Measurements from ENCODE around the gene SEC62. TPM values are rescaled to one million over a fixed set of nuclear protein-coding genes. Genes with fewer than 3 reads are reported as not detected.
A peak's percentile ranks its signal among the peaks of the same experiment; 100 is the strongest.

The SEC62 gene, protein sequence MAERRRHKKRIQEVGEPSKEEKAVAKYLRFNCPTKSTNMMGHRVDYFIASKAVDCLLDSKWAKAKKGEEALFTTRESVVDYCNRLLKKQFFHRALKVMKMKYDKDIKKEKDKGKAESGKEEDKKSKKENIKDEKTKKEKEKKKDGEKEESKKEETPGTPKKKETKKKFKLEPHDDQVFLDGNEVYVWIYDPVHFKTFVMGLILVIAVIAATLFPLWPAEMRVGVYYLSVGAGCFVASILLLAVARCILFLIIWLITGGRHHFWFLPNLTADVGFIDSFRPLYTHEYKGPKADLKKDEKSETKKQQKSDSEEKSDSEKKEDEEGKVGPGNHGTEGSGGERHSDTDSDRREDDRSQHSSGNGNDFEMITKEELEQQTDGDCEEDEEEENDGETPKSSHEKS
- total RNA-seq = 112 and 113 TPM in 2 replicates
- long read RNA-seq, full-length matches to known transcripts = 28 of 68 reads
- long read RNA-seq, partial matches to known transcripts = 18 of 68 reads
- long read RNA-seq, other reads (novel, unspliced or antisense) = 22 of 68 reads

DNA sequence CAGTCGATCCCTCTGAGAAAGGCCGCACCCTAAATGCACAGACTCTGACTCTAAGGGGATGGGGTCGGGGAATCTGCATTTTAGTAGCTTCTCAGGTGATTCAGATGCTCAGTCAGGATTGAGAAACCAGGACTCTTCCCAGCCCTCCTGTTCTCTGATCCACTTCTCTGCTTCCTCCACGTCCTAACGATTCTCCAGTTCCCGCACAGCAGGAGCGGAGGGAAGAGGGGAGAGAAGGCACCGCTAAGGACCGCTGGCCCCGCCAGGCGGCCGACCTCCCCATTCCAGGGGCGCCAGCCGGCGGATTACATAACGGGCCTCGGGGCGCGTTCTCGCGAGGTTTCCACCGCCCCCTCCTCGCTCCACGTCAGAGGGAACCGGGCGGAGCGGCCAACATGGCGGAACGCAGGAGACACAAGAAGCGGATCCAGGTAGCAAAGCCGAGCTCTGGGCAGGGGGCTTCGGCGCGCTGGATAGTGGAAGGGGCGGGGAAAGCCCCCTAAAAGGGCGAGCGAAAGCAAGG lies at the start of gene SEC62:
Gene SEC62 (plus strand): TSS at position 380 of the 523 bp plus-strand sequence. CDS start 16 bp downstream, at position 396.
- peaks cover 17% of the 10 kb centered on the region for H3K27me3 Mint-ChIP-seq (ENCODE audit: unreplicated experiment)
- H3K36me3 Mint-ChIP-seq (ENCODE audit: unreplicated experiment) = peaks cover 2% of the 10 kb centered on the region
- peak within 1 kb of the TSS; percentile 93 for H3K4me3 Mint-ChIP-seq (ENCODE audit: unreplicated experiment)
- peaks cover 36% of the 10 kb centered on the region for H3K4me1 Mint-ChIP-seq (ENCODE audit: unreplicated experiment)
- H3K9me3 Mint-ChIP-seq (ENCODE audit: unreplicated experiment) = peaks cover 5% of the 10 kb centered on the region
- peak within 1 kb of the TSS; percentile 97 for H3K27ac Mint-ChIP-seq (ENCODE audit: unreplicated experiment)
- TF ChIP-seq, protein P1, sequence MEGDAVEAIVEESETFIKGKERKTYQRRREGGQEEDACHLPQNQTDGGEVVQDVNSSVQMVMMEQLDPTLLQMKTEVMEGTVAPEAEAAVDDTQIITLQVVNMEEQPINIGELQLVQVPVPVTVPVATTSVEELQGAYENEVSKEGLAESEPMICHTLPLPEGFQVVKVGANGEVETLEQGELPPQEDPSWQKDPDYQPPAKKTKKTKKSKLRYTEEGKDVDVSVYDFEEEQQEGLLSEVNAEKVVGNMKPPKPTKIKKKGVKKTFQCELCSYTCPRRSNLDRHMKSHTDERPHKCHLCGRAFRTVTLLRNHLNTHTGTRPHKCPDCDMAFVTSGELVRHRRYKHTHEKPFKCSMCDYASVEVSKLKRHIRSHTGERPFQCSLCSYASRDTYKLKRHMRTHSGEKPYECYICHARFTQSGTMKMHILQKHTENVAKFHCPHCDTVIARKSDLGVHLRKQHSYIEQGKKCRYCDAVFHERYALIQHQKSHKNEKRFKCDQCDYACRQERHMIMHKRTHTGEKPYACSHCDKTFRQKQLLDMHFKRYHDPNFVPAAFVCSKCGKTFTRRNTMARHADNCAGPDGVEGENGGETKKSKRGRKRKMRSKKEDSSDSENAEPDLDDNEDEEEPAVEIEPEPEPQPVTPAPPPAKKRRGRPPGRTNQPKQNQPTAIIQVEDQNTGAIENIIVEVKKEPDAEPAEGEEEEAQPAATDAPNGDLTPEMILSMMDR (IDR thresholded peaks at IDR 0.05) = peak; percentile 53
- peak; percentile 98 for DNase-seq (ENCODE audit: extremely low spot score, unreplicated experiment)

DNA sequence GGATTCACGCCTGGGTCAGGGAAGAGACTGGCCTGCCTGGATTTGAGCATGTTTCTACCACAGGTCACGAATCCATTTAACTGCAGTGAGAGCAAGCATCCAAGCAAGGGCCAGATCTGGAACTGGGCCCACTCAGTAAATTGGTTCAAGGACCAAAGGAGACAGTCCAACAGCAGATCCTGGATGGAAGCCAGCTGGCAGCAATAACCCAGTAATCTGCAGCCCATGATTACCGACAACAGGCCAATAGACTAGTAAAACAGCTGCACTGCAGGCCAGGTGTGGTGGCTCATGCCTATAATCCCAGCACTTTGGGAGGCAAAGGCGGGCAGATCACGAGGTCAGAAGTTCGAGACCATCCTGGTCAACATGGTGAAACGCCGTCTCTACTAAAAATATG lies 43.4 kb upstream of the SEC62 start:
- Mint-ChIP-seq H3K36me3 (ENCODE audit: unreplicated experiment) (no peaks in the 10 kb centered on the region), H3K4me1 (ENCODE audit: unreplicated experiment) (no peaks in the 10 kb centered on the region), H3K9me3 (ENCODE audit: unreplicated experiment) (no peaks in the 10 kb centered on the region), H3K27me3 (ENCODE audit: unreplicated experiment) (peaks cover 12% of the 10 kb centered on the region), H3K27ac (ENCODE audit: unreplicated experiment) (no peak overlapping the region), H3K4me3 (ENCODE audit: unreplicated experiment) (no peak overlapping the region)
- TF ChIP-seq, protein P1 (IDR thresholded peaks at IDR 0.05) = no peak
- no peak for DNase-seq (ENCODE audit: extremely low spot score, unreplicated experiment)

DNA sequence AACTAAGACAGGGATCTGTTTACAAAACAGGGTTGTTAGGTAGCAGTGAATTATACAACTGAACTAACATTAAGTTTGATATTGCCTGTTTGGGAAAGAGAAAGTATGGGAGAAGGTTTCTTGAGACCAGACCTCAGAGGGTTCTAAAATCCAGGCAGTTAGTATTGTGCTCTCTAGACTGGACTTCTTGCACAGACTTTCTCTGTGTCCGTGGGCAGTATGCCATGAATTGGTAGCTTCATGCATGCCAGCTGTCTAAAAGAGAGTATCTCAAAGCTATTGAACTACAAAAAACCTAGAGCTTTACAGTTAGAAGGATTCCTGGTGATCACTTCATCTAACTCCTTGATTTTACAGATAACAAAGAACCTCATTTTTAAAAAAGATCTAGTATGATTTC lies 42.8 kb upstream of the SEC62 start:
- TF ChIP-seq, protein P1 (IDR thresholded peaks at IDR 0.05) = no peak
- Mint-ChIP-seq H3K36me3 (ENCODE audit: unreplicated experiment) (no peaks in the 10 kb centered on the region), H3K27me3 (ENCODE audit: unreplicated experiment) (peaks cover 12% of the 10 kb centered on the region), H3K9me3 (ENCODE audit: unreplicated experiment) (no peaks in the 10 kb centered on the region), H3K4me3 (ENCODE audit: unreplicated experiment) (no peak overlapping the region), H3K4me1 (ENCODE audit: unreplicated experiment) (no peaks in the 10 kb centered on the region), H3K27ac (ENCODE audit: unreplicated experiment) (no peak overlapping the region)
- DNase-seq (ENCODE audit: extremely low spot score, unreplicated experiment) = no peak

DNA sequence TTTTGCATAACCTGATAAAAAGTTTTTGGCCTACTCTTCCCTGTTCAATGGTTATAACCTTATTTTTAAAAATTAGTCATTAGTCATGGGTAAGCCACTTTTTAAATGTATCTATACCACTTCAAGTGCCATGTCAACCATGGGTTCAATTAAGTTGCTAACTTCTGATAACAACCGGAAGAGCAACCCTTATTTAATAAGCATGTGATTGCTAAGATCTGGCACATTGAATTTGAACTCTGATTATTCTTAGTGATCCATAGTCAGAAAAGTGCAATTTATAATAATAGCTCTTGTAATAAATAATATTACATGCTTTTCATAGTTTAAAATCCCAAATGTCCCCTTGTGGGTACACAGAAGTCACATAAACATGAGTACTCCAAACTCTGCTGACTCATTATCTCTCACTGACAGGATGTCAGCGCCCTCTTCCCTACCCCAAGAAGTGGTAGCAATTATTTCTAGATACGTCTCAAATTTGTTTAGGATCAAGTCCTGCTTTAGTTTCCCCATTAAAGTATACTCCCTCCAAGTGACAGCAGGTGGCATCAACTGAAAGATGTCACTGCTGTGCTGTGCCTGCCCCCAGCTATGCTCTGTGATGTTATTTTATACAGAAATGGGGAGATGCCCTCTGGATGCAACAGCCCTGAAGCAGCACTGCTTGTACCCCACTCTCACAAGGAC lies 36.6 kb upstream of the SEC62 start:
- no peak overlapping the region for H3K4me3 Mint-ChIP-seq (ENCODE audit: unreplicated experiment)
- peaks cover 15% of the 10 kb centered on the region for H3K27me3 Mint-ChIP-seq (ENCODE audit: unreplicated experiment)
- no peaks in the 10 kb centered on the region for H3K36me3 Mint-ChIP-seq (ENCODE audit: unreplicated experiment)
- H3K4me1 Mint-ChIP-seq (ENCODE audit: unreplicated experiment) = no peaks in the 10 kb centered on the region
- TF ChIP-seq, protein P1 (IDR thresholded peaks at IDR 0.05) = no peak
- H3K27ac Mint-ChIP-seq (ENCODE audit: unreplicated experiment) = peak overlapping the region; percentile 16
- no peaks in the 10 kb centered on the region for H3K9me3 Mint-ChIP-seq (ENCODE audit: unreplicated experiment)
- DNase-seq (ENCODE audit: extremely low spot score, unreplicated experiment) = no peak

DNA sequence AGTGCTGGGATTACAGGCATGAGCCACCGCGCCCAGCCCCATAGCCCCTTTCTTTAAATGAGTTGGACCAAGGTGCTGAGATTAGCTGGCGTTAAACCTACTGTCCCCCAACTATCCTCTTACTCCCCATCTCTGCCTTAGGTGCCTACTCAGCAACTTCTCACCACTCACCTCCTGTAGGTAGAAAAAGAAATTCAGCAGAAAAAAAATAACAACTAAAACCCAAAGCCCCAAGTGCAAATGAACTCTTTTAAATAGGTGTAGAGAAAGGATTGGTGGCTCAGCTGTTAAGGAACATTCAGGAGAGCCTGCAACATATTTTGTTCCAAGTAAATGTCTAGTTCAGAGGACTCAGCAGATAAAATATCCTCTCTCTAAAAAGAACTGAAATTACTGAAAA lies 35.8 kb upstream of the SEC62 start:
- Mint-ChIP-seq H3K27ac (ENCODE audit: unreplicated experiment) (no peak overlapping the region), H3K27me3 (ENCODE audit: unreplicated experiment) (peaks cover 24% of the 10 kb centered on the region), H3K9me3 (ENCODE audit: unreplicated experiment) (no peaks in the 10 kb centered on the region), H3K4me3 (ENCODE audit: unreplicated experiment) (no peak overlapping the region), H3K4me1 (ENCODE audit: unreplicated experiment) (no peaks in the 10 kb centered on the region), H3K36me3 (ENCODE audit: unreplicated experiment) (no peaks in the 10 kb centered on the region)
- TF ChIP-seq, protein P1 (IDR thresholded peaks at IDR 0.05) = no peak
- DNase-seq (ENCODE audit: extremely low spot score, unreplicated experiment) = no peak
